VCaP (cell line): Measurements from ENCODE around the gene KLK7.

Experiments used
- H3K27ac ChIP-seq: fragments of 450-650 bp; 2 replicates; pipeline ENCODE4 v1.5.1; 2017
- TF ChIP-seq, protein P1 (sequence below): fragments of 450-650 bp; conservative IDR thresholded peaks from 2 replicates; pipeline ENCODE4 v1.5.1; 2017; ENCODE audit warnings: mild to moderate bottlenecking, moderate library complexity

Gene KLK7

DNA sequence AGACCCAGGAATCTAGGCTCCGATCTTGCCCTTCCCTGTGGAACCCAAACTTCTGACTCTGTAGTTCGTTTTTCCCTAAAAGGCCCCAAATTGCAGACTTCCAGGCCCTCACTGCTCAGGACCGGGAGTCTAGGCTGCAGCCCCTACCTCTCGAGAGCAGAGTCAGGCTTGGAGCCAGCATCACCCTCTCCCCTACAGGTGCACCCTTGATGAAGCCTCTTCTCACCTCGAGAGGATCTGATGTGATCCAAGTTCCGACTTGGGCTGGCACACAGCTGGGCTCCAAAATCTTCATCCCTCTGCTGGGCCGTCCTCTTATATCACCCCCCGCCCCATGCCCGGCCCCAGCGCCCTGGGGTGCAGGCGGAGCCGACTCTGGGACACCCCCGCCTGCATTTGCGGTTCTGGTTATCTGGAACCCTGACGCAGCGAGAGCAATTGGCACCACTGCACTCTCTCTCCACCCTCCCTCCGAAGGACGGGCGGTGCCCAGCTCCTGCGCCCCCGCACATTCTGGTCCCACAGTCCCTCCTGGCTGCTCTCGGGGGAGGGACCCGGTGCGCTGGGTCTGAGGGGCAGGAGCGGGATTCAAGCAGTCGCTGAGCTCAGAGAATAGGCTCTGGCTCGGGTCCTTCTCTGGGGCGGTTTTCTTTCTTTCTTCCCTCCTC is at the start of gene KLK7:
KLK7 (minus strand) TSS at position 293 of the 668 bp plus-strand sequence. CDS start 1,518 bp downstream, outside the sequence.
- TF ChIP-seq, protein P1, sequence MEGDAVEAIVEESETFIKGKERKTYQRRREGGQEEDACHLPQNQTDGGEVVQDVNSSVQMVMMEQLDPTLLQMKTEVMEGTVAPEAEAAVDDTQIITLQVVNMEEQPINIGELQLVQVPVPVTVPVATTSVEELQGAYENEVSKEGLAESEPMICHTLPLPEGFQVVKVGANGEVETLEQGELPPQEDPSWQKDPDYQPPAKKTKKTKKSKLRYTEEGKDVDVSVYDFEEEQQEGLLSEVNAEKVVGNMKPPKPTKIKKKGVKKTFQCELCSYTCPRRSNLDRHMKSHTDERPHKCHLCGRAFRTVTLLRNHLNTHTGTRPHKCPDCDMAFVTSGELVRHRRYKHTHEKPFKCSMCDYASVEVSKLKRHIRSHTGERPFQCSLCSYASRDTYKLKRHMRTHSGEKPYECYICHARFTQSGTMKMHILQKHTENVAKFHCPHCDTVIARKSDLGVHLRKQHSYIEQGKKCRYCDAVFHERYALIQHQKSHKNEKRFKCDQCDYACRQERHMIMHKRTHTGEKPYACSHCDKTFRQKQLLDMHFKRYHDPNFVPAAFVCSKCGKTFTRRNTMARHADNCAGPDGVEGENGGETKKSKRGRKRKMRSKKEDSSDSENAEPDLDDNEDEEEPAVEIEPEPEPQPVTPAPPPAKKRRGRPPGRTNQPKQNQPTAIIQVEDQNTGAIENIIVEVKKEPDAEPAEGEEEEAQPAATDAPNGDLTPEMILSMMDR, result no peak
- H3K27ac ChIP-seq, result no peak within 1 kb of the TSS

DNA sequence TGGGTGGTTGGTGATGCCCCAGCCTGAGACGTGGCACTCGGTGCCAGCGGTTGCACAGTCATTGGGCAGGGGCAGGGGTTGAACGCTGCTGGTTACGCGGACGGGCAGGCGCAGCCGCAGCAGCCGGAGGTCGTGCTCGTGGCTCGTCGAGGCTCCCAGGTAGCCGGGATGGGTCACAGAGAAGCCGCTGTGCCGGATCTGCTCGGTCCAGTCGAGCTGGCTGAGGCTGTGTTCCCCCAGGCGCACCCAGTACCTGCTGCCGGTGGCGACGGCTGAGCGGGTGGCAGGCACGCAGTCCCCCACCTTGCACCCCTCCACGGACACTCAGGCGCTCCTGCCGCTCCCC is 48.1 kb upstream of the KLK7 start:
- TF ChIP-seq, protein P1, result no peak
- no peak overlapping the region for H3K27ac ChIP-seq

GRCh38 chr19:51031220-51031879 is 47.6 kb upstream of the KLK7 start:
- TF ChIP-seq, protein P1, result no peak
- H3K27ac ChIP-seq, result no peak overlapping the region

GRCh38 chr19:51030631-51031030 is 46.9 kb upstream of the KLK7 start:
- TF ChIP-seq, protein P1, result no peak
- H3K27ac ChIP-seq, result no peak overlapping the region

- H3K27ac ChIP-seq, result no peak overlapping the region
- TF ChIP-seq, protein P1, result no peak
Measured at GRCh38 chr19:51029718-51030117, 46.0 kb upstream of the KLK7 start.

DNA sequence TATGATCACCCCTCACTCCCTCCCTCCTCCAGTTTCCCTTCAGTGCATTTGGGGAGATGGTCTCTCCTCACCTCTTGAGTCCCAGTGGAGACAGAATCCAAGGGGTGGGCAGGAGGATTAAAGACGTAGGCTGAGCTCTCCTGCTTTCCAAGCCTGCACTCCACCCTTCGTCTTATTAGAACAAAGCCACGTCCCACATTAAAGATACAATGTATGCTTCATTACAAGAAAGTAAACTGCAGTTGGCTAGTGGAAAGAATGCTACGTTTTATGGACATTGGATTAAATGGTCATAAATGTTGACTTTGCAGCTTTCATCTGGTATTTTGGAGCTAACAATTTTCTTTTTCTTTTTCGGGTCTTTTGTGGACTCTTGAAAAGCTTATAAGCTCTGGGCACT is 44.2 kb upstream of the KLK7 start:
- no peak overlapping the region for H3K27ac ChIP-seq

DNA sequence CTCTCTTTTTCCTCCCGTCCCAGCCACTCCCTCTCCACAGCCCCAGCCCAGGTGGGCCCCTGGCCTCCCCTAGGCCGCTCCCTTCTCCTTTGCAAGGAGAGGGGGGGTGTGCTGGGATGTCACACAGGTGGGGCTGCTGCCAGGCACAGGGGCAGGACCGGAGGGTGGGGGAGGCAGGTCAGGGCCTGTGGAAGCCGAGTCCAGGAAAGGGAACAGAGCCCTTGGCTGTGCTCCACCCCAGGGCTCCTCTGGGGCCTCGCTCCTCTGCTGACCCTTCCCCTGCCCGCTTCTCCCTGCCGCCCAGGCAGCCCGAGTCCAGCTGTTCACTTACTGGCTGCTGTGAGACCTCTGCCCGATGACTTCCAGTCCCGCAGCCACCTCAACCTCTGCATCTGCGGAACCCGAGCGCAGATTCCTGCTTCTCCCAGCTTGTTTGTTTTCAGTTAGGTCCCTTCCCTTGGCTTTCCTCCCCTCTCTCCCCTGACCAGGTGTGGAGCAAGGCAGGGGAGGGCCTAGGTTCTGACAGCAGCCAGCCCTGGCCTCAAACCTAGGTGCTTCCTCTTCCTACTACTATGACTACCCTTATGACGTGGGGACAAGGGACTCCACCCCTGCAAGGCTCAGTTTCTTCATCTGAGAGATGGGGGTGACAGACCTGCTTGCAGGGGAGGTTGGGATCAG is 43.5 kb upstream of the KLK7 start:
- TF ChIP-seq, protein P1, result no peak
- H3K27ac ChIP-seq, result no peak overlapping the region

More for the DNA sequence above, 44.2 kb upstream of the KLK7 start:
- TF ChIP-seq, protein P1, result no peak
